NCI-H524 (cell line): Measurements from ENCODE around the gene IGSF9.
"Not testable (repeated sequence)": the region's sequence is repeated elsewhere in the genome, so short reads cannot be mapped to it uniquely, and the experiment has no call there.

Experiments
- DNase-seq, 2 experiments: peaks; one replicate each; lab custom pipeline; 2025; lab: John Stamatoyannopoulos, UW

IGSF9 gene

GRCh38 chr1:159920202-159920601 lies 25.2 kb downstream of the IGSF9 start:
- no peak for DNase-seq

- no peak for DNase-seq
These were observed 26.1 kb downstream of the IGSF9 start for GRCh38 chr1:159919236-159919865.

DNA sequence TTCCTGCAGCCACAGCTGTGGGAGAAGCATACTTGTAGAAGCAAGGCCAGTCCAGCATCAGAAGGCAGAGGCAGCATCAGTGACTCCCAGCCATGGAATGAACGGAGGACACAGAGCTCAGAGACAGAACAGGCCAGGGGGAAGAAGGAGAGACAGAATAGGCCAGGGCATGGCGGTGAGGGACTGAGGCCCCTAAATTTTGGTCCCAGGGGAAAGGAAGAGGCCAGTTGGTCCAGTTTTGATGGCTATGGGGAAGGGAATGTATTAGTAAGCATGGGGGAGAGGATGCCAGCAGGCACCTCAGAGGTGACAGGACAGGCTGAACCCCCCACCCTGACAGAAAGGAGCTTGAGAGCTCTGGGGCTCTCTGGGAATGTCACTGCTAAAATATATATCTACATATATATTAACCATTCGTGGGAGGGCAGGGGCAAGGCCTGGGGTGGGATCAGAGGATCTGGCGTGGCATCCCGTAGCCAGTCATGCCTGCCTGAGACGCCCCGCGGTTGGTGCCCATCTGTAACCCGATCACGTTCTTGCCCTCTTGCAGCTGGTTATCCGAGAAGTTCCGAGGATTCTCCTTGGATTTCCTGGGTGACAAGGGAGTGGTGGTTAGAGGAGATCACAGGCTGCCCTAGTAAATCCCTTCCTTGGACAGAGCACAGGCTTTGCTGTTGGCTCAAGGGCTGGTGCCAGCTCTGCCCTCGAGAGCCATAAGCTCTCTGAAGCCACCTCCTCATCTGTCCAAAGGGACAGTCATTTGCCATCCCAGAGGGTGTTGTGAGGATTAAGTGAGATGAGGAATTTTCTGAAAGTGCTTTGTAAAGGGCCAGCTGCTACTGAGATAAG lies 26.8 kb downstream of the IGSF9 start:
- DNase-seq, result peak; percentile 34 to 76

DNA sequence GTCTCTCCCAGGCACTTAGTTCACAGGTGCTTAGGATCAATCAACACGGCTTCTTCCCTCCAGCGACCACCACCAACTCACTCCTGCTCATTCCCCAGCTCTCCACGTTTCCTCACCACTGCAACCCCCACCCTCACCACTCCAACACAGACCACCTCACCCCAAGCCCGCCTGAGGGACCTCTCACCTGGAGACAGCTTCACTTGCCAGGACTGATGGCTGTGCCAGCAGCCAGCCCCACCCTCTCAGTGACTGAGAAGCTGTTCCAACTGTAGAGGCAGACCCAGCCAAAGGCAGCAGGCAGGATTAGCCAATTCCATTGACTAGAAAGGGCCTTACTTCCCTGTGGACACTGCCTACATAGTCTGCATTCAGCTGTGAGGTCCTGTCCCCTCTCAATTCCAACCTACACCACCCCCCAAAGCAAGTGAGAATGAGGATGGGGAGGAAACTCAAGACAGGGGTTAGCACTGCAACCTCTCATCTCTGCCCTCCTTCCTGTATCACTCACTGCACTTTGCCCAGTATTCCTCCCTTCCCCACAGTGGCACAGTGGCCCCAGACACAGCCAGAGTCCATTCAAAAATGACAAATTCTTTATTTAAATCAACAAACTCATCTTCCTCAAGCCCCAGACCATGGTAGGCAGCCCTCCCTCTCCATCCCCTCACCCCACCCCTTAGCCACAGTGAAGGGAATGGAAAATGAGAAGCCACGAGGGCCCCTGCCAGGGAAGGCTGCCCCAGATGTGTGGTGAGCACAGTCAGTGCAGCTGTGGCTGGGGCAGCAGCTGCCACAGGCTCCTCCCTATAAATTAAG lies 27.7 kb downstream of the IGSF9 start:
- no peak for DNase-seq

DNA sequence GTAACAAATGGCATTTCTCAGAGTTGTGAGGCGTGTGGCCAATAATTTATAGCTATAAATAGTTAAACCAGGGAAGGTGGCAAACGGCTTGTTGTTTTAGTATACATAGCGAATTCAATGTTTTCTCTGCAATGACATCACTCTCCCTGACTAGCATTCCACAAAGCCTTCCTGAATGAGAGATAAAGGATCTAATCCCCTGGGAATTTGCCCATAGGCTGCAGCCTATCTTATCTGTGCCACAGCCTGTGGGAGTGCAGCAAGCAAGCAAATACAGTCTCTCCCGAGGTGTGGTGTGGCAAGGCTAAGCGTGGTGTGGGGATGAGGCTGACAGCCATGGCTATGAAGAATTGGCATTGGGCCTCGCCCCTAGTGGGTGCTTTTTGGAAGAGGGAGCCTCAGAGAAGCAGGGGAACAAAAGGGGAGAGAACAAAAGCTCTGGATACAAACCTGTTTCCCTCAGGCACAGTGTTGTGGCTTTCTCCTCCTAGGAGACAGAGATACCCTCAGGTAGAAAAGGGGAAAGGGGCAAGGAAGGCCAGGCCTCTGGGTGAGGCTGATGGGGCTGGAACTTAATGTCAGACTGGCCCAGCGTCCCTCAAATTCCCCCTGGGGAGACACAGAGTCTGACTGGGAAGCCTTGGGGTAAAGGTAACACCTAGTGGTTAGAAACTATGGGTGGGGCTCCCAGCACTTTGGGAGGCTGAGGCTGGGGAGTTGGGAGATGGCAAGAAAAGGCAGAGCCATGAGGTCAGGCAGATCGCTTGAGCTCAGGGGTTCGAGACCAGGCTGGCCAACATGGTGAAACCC lies 29.0 kb downstream of the IGSF9 start:
- peak in 1 of 2 experiments; percentile 6 for DNase-seq

DNA sequence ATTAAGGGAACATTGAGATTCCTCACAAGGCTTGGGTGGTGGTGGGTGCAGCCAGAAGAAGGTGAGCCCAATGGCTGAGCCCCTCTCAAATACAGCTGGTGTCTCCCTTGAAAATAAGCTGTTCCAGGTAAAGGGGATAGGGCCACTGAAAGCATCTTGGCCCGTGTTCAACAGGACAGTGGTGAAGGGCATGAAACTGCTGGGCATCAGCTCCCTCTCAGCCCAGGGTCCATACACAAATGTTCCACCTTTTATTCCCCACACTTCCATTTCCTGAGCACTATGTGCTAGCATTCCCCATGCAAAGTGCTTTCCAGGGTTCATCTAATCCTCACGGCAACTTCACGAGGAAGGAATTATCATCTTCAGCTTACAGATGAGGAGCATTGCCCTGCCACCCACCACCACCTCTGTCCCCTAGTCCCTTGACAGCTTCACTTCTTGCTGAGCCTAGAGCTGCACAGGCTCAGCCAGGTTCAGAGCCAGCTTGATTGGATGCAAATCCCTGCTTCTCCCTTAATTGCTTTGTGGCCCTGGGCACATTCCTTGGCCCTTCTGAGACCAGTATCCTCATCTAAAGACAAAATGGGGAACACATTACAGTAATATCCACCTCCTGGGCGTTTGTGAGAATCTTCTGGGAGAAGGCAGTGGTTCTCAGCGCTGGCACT lies 29.7 kb downstream of the IGSF9 start:
- DNase-seq, result no peak

GRCh38 chr1:159914252-159915018 lies 31.0 kb downstream of the IGSF9 start:
- DNase-seq, result no peak

- DNase-seq, result no peak
These were observed 31.8 kb downstream of the IGSF9 start for GRCh38 chr1:159913451-159914192.

GRCh38 chr1:159911326-159912070 lies 33.9 kb downstream of the IGSF9 start:
- no peak for DNase-seq

DNA sequence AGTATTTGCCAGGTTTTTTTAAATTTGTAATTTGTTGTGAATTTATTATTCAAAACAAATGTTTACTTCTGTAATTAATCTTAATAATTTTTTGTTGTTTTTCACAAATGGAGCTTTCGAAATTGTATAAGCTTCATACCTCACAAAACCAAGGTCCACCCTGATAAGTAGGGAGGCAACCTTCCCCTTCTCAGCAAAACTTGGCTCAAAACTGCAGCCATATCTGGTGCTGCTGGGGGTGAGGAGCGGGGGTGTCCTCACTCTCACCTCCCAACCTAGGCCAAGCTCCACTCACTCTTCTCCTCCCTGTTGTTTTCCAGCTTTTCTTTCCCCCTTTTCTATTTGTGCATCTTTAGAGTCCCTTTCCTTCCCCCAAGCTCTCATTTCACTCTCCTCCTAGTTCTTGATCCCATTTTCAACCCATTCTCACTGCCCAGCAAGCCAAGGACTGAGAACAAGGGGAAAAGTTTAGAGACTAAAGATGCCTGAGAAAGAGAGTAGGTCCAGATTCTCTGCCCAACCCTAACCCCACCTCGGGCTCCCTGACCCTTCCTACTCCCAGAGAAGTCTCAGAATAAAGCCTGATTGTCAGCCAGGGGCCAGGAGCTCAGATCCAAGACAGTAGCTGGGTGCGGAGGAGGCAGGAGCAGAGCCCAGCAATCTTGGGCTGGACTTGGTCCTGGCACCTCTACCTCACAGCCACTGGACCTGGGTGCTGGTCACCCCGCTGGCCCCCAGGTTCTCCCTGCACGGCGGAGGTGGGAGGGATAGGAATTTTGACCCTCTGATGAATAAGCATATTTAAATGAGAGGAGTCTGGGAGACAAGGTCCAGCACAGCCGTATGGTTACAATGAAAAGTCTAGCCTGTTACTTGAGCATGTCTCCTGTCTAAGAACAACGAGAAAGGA lies 37.1 kb downstream of the IGSF9 start:
- DNase-seq, result no peak

DNA sequence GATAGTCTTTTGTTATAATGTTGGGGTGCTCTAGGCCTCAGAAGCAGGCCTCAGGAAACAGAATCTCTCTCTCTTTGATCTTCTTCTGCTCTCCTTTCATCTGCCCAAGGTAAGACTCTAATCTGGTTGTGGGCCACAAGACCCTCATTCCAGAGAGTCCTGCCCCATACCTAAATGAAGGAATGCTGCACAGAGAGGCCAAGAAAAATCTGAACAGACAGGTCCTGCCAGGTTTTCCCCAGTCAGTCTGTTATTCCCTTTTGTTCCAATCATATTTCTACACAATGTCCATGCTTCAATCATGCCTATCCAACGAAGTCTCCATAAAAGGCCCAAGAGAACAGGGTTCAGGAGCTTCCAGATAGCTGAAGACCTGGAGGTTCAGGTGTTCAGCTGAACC lies 38.5 kb downstream of the IGSF9 start:
- DNase-seq, result no peak

DNA sequence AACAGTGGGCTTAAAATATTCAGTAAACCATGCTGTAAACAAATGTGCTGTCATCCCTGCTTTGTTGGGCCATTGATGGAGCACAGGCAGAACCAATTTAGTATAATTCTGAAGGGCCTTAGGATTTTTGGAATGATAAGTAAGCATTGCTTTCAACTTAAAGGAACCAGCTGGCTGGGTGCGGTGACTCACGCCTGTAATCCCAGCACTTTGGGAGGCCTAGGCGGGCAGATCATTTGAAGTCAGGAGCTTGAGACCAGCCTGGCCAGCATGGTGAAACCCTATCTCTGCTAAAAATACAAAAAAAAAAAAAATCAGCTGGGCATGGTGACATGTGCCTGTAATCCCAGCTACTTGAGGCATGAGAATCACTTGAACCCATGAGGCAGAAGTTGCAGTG lies 41.4 kb downstream of the IGSF9 start:
- not testable (repeated sequence) for DNase-seq

- DNase-seq, result no peak
These were observed 42.9 kb downstream of the IGSF9 start for GRCh38 chr1:159902541-159902940.

- DNase-seq, result no peak
These were observed 44.6 kb downstream of the IGSF9 start for GRCh38 chr1:159900755-159901360.

GRCh38 chr1:159900086-159900680 lies 45.2 kb downstream of the IGSF9 start, which contains the start of gene CFAP45:
TSS of gene CFAP45 (minus strand) at chr1:159900165. CDS start at chr1:159900098, 67 bp downstream.
- peak; percentile 39 to 72 for DNase-seq

DNA sequence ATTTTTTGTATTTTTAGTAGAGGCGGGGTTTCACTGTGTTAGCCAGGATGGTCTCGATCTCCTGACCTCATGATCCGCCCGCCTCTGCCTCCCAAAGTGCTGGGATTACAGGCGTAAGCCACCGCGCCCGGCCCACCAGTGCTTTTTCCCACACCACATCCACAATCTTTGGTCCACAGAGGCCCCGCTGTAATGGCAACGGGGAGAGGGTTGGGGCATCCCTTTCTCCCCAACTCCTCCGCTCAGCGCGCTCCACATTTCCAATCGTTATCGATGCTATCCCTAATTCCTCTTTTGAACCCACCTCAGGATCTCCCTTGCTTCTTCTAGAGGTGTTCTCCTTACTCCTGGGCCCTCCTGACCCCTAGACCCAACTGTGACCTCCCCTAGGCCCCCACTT lies 45.8 kb downstream of the IGSF9 start:
- not testable (repeated sequence) for DNase-seq

DNA sequence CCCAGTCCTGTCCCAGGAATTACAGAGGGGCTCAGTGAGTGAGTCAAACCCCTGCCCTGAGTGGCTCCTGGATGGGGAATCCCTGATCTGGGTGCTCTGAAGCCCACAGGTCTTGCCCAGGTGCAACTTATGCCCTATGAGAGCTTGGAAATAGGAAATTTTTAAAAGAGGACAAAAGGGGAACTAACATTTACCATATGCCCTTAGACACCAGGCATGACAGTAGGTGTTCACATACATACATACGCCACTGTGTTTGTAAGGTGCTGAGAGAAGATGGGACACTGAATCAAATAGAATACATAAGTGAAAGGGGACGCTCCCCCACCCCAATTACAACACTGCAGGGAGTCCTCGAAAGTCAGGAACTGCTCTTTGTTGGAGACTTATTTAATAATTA lies 46.9 kb downstream of the IGSF9 start:
- DNase-seq, result no peak
